HG03460 (cell line): ENCODE results near the gene C1orf159.
"Not testable (repeated sequence)": the region's sequence is repeated elsewhere in the genome, so short reads cannot be mapped to it uniquely, and the experiment has no call there.

Experiments
- ATAC-seq: cut with Tn5 transposase; IDR thresholded peaks from one replicate; pipeline ENCODE4 v1.9.1; 2021; ENCODE audit not compliant: unreplicated experiment

C1orf159 gene

DNA sequence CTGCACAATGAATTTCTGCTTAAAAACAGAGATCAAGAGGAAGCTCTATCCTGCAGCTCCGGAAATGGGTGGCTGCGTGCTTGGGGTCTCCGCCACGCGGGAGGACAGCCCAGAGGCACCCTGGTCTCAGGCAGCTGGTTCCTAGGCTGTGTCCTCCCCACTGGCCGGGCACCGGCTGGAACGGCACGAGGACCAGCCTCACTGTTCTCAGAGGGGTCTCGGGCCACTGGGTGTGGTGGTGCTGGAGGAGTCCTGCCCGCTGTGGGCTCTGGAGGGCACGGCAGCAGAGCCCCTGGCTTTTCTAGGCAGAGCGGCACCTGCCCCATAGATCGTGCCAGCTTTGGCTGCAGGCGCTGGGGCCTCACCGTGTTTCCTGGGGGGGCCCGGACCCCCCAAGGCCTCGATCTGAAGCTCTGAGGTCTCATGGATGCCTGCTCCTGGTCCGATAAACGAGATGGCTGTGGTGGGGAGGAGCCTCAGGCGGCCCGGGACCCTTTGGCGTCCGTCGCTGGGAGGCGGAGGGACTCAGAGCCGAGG, 33.6 kb downstream of the C1orf159 start:
- no peak for ATAC-seq

DNA sequence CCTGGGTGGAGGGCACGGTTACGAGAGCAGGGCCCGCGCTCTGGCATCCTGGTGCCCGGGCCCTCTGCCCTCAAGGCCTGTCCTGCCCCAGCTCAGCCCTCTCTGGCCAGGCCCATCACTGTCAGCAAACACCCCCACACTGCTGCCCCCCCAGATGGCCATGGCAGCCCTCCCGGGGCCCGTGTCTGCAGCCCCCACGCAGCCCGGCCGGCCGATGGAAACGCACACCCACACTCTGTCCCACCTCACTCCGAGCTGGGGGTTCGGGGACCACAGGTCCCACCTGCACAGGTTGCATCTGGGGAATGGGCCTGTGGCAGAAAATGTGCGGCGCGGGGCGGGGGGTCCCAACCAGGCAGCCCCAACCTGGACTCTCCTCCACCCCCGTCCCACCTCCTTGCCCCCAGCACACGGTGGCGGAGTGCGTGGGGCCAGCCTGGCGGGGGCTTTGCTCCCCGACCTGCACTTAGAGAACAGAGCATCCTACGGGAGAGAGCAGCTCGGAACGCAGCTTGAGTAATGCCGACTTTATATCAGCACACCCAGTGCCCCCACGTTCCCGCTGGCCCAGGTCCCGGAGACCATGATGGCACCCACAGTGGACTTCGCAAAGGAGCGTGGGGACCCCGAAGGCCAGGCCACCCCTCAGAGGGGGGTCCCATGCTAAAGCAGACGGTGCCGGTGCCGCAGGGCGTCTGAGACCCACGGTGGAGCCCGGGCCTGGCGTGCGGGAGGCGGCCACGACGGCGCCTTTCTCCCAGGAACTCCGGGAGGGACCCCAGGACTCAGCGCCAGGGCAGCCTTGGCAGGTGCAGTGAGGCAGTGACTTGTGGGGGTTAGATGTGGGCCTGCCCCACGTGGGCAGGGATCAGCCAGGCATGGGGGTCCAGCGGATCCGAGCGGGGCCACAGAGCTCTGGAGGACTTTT, 34.3 kb downstream of the C1orf159 start:
- no peak for ATAC-seq

DNA sequence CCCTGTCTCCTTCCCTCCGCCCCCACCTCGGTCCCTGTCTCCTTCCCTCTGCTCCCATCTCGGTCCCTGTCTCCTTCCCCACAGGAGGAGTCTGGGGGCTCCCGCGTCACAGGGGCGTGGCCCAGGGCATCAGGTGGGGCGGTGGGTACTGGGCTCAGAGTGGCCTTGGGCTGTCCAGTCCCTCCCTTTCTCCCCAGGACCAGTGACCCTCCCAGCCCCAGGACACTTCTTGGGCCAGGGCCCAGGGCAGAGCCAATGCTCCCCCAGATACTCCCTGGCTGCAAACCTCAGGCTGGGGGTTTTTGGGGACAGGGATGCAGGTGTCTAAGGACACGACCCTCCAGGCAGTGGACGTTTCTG, 35.0 kb downstream of the C1orf159 start:
- ATAC-seq = no peak

- no peak for ATAC-seq
Observed at GRCh38 chr1:1080122-1080757, 35.6 kb downstream of the C1orf159 start.

DNA sequence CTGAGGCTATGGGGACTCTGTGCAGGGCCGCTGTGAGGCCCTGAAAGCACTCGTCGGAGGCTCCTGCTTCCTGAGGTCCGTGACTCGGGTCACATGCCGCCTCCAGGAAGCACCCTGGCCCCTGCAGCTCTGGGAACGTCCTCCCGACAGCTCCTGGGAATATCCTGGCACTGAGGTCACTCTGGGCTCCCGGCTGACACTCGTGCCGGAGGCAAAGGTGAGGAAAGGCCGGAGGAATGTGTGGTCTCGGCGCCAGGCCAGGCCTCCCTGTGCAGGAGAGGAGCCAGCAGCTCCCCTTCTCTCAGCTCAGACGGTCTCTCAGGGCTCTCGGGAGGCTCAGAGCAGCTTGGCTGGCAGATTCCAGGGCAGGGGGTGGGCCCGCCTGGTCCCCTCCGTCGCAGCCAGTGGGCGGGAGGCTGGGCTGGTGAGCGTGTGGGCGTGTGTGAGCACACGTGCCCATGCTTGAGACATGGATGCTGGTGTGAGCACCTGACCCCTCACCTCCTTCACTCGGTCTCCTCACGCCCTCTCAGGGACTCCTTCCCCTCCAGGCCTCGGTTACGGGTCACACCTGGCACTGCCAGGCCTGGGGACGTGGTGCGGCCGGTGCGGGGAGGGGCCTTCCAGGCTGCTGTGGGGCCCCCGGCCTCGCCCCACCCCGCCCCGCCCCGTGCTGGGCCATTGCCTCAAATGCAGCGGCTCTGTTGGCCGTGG, 36.3 kb downstream of the C1orf159 start:
- peak; percentile 51 for ATAC-seq

GRCh38 chr1:1077396-1077795, 38.5 kb downstream of the C1orf159 start:
- ATAC-seq = not testable (repeated sequence)

DNA sequence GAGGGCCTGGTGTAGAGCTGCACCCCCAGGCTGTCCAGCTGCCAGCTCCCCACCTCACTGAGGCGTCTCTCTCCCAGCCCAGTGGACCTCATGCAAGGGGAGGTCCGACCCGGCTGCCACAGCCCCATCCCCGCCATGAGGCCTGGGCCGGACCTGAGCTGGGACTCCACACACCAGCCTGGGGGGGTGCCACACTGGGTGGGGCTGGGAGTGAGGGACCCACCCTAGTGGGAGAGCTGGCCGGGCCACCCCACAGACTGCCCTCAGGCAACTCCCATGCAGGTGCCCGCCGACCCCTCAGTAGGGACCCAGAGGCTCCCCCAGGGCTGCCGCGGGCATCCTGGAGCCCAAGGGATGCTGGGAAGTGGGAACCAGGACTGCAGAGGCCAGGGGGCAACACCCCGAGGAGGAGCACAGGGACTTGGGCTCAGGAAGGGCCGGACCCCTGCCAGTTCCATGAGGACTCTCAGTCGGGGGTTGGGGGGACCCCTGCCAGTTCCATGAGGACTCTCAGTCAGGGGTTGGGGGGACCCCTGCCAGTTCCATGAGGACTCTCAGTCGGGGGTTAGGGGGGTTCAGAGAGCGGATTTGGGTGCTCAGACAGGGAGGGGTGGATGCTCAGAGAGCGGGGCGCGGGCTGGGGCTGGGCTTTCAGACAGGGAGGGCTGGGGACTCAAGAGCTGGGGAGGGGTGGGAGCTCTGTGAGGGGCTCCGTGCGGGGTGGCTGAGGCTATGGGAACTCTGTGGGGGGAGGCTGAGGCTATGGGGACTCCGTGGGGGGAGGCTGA, 40.5 kb downstream of the C1orf159 start:
- ATAC-seq = no peak

- ATAC-seq = no peak
Observed at GRCh38 chr1:1074631-1075147, 41.2 kb downstream of the C1orf159 start.

- no peak for ATAC-seq
Observed at GRCh38 chr1:1073743-1074587, 41.9 kb downstream of the C1orf159 start, which contains the start of gene RNF223. Gene RNF223 (minus strand): TSS chr1:1074306. CDS start chr1:1072566, 1,740 bp downstream.

DNA sequence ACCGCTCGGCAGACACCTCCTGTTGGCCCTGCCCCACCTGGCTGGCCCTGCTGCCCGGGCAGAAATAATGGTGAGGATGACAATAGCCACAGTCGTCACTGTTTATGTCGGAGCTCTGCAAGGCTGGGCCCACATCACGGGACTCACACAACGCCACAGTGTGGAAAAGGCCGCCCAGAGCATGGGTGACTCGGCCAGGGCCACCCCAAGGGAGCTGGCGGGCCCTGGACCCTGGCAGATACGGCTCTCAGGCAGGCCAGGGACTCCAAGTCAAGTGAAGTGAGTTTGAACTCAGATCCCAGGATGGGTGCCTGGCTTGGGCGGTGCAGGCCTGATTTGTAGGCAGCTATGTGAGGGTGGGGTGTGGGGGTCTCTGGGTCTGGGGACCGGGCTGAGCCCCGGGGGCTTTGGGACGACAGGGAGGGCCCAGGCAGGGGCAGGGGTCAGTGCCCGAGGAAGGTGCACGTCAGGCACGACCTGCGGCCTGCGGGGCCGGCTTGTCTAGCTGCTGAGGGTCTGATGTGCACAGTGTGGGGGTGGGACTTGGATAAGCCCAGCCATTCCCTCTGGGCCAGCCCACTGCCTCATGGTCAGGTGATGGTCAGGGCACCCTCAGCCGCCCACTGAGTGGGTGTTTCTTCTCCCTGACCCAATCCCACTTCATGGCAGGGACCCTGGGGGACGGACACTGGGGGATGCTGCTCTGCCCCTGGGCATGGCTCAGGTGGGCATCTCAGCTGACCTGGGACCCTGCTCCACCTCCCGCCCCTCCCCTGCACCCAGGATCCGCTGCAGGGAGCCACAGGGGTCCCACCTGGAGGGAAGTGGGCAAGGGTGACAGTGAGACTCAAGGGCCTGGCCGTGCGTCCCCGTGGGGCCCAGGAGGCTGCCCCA, 42.8 kb downstream of the C1orf159 start:
- ATAC-seq = no peak

DNA sequence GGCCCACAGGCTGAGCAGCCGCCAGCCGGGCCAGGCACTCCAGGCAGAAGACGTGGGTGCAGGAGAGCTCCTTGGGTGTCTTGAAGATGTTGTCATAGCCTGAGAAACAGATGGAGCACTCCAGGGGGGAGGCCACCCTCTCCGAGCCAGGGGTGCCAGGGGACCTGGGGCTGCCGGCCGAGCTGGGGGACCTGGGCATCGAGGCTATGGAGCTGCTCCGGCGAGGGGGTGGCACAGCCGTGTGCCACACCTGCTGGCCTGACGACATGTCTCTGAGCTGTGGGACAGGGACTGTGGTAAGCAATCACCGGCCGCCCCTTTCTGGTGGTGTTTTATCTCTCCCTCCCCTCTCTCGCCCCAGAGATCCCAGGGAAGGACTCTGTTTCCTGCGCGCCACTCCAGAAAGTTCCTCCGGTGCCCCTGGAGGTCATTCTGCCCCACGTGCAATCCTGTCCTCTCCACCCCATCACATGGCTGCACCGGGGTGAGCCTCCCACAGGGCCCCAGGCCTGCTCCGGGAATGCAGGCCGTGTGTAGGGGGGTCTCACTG, 43.5 kb downstream of the C1orf159 start:
- ATAC-seq = no peak

GRCh38 chr1:1071486-1072298, 44.2 kb downstream of the C1orf159 start:
- ATAC-seq = no peak

- ATAC-seq = no peak
Observed at GRCh38 chr1:1069711-1070676, 45.9 kb downstream of the C1orf159 start.

DNA sequence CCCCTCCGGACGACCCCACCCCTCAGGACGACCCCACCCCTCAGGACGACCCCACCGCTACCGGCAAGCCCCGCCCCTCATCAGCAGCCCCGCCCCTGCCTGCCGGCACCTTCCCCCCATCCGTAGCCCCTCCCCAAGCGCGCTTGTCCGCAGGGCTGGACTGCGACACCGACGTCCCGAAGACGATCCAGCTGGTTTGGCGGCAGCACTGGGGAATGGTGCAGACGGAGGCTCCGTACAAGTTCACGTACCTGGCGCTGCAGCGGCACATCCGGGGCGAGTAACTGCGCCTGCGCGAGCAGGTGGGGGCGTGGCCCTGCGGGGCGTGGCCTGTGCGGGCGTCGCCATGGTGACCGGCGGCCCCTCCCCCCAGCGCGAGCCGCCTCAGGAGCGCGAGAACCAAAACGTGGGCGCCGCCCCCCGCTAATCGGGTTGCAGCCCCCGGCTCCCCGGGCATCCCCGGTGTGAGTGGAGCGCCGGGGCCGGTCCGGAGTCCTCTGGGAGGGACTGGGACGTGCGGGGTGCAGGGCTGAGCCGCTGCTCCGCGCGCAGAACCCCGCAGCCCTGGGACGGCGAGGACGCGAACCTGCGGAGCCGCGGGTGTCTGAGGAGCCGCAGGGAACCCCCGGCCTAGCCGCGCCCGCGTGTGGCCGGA, 46.7 kb downstream of the C1orf159 start:
- ATAC-seq = peak; percentile 45

DNA sequence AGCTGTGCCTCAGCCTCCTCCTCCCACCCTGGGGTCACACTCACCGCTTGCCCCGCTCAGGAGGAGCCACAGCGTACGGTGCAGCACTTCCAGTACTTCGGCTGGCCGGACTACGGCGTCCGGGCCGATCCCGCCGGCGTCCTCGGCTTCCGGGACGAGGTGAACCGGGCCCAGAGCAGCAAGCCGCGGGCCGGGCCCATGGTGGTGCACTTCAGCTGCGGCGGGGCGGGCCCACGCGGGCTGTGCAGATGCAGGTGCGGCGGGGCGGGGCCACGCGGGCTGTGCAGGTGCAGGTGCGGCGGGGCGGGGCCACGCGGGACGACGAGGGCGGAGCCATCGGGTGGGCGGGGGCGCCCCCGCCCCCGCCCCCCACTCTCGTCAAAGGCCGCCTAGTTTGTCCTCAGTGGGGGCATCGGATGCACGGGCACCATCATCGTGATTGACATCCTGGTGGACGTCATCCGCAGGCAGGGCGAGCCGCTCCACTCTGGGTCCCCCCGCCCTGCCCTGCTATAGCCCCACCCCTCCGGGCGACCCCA, 47.3 kb downstream of the C1orf159 start:
- no peak for ATAC-seq
